GM20000 (cell line): Measurements from ENCODE around the gene PRM2.

Experiments
- DNase-seq: peaks from one replicate; pipeline ENCODE4 v3.0.0; 2012; ENCODE audit warnings: low spot score
- TF ChIP-seq, protein P1 (sequence below): IDR thresholded peaks from 2 replicates; pipeline ENCODE4 v1.5.1; 2012; ENCODE audit warnings: mild to moderate bottlenecking, control low read depth; ENCODE audit errors: extremely low read depth, missing control alignments

PRM2 gene

DNA sequence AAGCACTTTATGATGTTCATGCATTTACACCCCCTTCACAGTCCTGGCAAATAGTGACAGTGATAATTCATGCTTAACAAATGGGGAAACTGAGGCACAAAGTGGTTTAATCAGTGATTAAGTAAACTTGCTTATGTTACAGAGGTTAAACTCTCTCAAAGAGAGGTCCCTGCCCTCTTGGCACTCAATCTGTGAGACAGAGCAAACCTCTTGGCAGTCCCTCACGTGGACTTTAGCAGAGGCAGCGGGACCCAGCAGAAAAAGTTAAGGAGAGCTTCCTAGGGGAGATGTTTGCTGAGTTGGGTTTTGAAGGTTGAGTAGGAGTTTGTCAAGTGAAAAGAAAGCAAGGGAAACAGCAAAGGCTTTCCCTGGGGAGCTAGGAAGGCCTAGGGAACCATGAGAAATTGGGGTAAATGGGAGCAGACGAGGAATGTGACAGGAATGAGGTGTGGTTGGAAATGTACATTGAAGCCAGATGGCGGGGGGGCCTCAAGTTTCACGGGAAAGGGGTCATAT, 31.0 kb downstream of the PRM2 start:
- TF ChIP-seq, protein P1, sequence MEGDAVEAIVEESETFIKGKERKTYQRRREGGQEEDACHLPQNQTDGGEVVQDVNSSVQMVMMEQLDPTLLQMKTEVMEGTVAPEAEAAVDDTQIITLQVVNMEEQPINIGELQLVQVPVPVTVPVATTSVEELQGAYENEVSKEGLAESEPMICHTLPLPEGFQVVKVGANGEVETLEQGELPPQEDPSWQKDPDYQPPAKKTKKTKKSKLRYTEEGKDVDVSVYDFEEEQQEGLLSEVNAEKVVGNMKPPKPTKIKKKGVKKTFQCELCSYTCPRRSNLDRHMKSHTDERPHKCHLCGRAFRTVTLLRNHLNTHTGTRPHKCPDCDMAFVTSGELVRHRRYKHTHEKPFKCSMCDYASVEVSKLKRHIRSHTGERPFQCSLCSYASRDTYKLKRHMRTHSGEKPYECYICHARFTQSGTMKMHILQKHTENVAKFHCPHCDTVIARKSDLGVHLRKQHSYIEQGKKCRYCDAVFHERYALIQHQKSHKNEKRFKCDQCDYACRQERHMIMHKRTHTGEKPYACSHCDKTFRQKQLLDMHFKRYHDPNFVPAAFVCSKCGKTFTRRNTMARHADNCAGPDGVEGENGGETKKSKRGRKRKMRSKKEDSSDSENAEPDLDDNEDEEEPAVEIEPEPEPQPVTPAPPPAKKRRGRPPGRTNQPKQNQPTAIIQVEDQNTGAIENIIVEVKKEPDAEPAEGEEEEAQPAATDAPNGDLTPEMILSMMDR, result no peak
- DNase-seq, result no peak

DNA sequence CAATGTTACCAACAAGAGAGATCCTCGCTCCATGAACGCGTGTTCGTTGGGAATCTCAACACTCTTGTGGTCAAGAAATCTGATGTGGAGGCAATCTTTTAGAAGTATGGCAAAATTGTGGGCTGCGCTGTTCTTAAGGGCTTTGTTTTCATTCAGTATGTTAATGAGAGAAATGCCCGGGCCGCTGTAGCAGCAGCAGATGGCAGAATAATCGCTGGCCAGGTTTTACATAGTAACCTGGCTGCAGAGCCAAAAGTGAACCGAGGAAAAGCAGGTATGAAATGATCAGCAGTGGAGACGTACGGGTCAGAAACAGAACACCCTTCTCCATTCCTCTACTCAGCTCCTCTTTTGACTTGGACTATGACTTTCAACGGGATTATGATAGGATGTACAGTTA, 33.6 kb downstream of the PRM2 start:
- DNase-seq, result no peak
- TF ChIP-seq, protein P1, result no peak

DNA sequence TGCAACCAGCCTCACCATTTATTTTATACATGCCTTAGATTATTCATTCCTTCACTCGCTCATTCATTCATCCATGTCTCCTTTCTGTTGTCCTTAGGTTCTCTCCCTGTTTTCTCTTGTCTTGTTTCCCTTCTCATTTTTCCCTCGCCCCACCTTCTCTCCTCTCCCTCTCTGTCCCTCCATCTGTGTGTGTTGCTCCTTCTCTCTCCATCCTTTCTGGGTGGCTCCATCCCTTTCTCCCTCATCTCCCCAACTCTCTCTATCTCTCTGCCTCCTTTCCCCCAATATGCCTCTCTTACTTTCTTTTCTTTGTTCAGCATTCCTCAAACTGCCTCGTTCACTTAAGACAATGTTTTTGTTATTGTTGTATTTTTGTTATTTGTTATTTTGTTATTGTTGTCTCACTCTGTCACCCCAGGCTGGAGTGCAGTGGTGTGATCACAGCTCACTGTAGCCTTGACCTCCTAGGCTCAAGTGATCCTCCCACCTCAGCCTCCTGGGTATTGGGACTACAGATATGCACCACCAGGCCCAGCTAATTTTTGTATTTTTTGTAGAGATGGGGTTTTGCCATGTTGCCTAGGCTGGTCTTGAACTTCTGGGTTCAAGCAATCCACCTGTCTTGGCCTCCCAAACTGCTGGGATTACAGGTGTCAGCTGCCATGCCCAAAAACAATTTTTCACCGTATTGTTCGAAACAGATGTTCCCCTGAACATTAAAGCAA, 34.6 kb downstream of the PRM2 start:
- no peak for DNase-seq
- TF ChIP-seq, protein P1, result no peak

DNA sequence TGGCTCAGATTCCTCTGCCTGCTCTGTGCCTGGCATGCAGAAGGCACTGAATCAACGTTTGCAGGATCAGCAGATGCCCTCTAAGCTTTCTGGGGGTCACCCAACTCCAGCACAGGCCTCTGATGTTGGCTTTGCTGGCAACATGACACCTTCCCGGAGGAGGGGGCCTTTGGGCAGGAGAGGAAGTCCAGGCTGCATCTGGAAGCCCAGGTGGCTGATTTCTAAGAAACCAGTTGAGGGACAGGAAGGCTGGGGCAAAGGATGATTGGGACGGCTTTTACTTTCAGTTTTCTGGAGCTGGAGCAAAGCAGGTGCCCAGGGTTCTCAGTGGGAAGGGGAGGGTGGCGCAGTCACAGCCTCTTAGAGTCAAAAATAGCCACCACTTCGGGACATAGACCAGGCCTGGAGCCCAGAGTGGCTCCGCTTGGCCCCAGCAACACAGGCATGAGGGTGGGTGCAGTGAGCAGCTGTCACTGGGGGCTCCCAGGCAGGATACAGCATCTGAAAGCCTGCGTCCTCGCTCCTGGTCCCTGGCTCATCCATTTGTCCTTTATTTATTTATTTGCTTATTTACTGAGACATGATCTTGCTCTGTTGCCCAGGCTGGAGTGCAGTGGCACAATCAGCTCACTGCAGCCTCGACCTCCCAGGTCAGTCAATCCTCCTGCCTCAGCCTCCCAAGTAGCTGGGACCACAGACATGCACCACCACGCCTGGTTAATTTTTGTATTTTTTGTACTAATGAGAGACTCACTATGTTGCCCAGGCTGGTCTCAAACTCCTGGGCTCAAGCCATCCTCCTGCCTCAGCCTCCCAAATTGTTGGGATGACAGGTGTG, 35.4 kb downstream of the PRM2 start:
- TF ChIP-seq, protein P1, result no peak
- DNase-seq, result no peak

DNA sequence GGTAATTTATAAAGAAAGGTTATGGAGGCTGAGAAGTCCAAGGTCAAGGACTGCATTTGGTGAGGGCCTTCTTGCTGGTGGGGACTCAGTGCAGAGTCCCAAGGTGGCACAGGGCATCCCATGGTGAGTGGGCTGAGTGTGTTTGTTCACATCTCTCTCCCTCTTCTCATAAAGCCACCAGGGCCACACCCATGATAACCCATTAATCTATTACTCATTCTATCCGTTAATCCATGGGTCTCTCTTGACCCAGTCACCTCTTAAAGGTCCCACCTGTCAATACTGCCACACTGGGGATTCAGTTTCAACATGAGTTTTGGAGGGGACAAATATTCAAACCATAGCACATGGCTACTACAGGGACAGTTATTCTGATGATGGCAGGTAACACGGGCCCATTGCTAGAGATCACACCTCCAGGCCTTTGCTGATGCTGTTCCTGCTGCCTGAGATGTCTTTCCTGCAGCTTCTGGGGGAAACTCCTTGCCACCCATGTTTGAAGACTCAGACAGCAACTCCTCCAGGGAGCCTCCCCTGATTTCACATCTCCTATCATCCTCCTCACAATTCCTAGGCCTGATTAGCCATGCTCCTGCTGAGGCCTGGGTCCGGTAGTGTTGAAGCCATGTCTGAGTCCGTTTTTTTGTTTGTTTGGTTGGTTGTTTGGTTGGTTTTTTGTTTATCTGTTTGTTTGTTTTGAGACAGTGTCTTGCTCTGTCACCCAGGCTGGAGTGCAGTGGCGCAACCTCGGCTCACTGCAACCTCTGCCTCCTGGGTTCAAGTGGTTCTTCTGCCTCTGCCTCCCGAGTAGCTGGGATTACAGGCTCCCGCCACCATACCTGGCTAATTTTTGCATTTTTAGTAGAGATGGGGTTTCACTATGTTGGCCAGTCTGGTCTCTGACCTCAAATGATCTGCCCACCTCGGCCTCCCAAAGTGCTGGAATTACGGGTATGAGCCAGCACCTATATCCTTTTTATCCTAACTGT, 36.3 kb downstream of the PRM2 start:
- no peak for DNase-seq
- TF ChIP-seq, protein P1, result no peak

DNA sequence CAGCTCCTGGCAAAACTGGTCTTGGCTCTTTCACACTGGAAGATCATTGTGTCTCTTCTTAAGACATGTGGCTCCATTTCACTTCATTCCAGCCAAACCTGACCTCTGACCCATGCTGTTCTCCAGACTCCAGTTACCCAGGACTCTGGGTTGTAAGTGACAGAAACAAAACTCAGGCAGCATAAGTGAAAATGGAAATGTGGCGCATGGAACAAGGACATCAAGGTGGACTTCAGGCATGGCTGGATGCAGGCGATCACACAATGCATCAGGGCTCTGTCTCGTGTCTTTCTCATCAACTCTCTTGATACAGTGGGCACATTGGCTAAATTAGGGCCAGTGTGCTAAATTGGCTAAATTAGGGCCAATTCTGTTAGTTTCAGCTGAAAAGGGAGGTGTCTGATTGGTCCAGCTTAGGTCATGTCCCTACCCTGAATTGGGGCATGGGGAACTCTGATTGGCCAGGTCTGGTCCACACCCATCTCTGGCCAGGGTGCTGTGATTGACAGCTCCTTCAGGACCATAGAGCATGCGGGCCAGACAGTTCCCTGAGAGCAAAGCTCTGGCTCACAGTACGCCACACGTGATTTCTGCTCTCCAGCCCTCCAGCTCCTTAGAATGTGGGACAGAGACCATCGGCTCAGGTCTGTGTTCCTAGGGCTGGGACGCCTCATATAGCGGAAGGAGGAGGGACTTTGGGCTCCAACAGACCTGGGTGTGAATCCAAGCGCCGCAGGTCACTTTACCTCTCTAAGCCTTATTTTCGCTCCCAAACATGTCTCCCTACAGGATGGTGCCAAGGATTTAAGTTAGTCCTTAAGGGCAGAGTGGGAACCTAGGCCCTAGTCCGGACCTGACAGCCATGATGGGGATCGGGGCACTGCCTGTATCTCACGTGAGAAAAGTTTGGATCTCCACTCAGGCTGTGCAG, 37.7 kb downstream of the PRM2 start:
- no peak for DNase-seq

More for the DNA sequence above, 37.7 kb downstream of the PRM2 start:
- TF ChIP-seq, protein P1, result no peak
